Measurements from ENCODE around the gene MAP2K2. TPM values are rescaled to one million over a fixed set of nuclear protein-coding genes. Genes with fewer than 3 reads are reported as not detected.

The MAP2K2 gene
- total and polyA plus RNA-seq, 9 of the 15 experiments (the other 6 are each of a cell fraction or from before 2014, with no cell fraction given) = 1.0 to 151 (median 58.3) TPM

GRCh38 chr19:4059891-4060620 is 63.9 kb downstream of the MAP2K2 start (continued):
- TF ChIP-seq HSF4 (CRISPR knock-in tag; IDR thresholded peaks at IDR 0.05; ENCODE audit: borderline replicate concordance) = 0 out of 2 replicates have a peak, but pooled peaks have one; percentile 16
- TF ChIP-seq BRF1 (IDR thresholded peaks at IDR 0.05; ENCODE audit: borderline replicate concordance, extremely low read depth, insufficient read length) = no peak
- TF ChIP-seq IRF2 (CRISPR knock-in tag; IDR thresholded peaks at IDR 0.05) = no peak
- TF ChIP-seq KDM1A (IDR thresholded peaks at IDR 0.05) = peak in 1 of 2 experiments; percentile 43; a peak in 1 of 4 replicates
- TF ChIP-seq BRD9 (IDR thresholded peaks at IDR 0.05; ENCODE audit: low read depth, partially characterized antibody) = peak; percentile 99
- TF ChIP-seq ZFP36 (IDR thresholded peaks at IDR 0.05; ENCODE audit: low read depth, low read length, partially characterized antibody) = peak; percentile 86
- peak; percentile 88 for TF ChIP-seq BCOR (IDR thresholded peaks at IDR 0.05)
- no peak for TF ChIP-seq ILF3 (IDR thresholded peaks at IDR 0.05; ENCODE audit: borderline replicate concordance)
- TF ChIP-seq, protein P1, sequence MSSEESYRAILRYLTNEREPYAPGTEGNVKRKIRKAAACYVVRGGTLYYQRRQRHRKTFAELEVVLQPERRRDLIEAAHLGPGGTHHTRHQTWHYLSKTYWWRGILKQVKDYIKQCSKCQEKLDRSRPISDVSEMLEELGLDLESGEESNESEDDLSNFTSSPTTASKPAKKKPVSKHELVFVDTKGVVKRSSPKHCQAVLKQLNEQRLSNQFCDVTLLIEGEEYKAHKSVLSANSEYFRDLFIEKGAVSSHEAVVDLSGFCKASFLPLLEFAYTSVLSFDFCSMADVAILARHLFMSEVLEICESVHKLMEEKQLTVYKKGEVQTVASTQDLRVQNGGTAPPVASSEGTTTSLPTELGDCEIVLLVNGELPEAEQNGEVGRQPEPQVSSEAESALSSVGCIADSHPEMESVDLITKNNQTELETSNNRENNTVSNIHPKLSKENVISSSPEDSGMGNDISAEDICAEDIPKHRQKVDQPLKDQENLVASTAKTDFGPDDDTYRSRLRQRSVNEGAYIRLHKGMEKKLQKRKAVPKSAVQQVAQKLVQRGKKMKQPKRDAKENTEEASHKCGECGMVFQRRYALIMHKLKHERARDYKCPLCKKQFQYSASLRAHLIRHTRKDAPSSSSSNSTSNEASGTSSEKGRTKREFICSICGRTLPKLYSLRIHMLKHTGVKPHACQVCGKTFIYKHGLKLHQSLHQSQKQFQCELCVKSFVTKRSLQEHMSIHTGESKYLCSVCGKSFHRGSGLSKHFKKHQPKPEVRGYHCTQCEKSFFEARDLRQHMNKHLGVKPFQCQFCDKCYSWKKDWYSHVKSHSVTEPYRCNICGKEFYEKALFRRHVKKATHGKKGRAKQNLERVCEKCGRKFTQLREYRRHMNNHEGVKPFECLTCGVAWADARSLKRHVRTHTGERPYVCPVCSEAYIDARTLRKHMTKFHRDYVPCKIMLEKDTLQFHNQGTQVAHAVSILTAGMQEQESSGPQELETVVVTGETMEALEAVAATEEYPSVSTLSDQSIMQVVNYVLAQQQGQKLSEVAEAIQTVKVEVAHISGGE (CRISPR knock-in tag; IDR thresholded peaks at IDR 0.05) = 0 out of 6 replicates have a peak, but pooled peaks of 1 of the 3 experiments have one; percentile 33
- TF ChIP-seq SP1 (CRISPR knock-in tag; IDR thresholded peaks at IDR 0.05) = peak; percentile 41; the same call in 1 of the 2 replicates
- TF ChIP-seq CBFB (CRISPR knock-in tag; IDR thresholded peaks at IDR 0.05) = no peak
- TF ChIP-seq HNRNPK (IDR thresholded peaks at IDR 0.05; ENCODE audit: low read depth, low read length, poor library complexity, severe bottlenecking) = no peak
- TF ChIP-seq MCM2 (IDR thresholded peaks at IDR 0.05; ENCODE audit: low read depth) = no peak
- peak; percentile 83 for TF ChIP-seq ADNP (tag; IDR thresholded peaks at IDR 0.05)
- no peak for TF ChIP-seq NR2F6 (CRISPR knock-in tag; IDR thresholded peaks at IDR 0.05)
- TF ChIP-seq HDAC1 (IDR thresholded peaks at IDR 0.05) = peak in 1 of 2 experiments; percentile 22; a peak in 1 of 4 replicates
- no peak for TF ChIP-seq LARP7 (IDR thresholded peaks at IDR 0.05)
- TF ChIP-seq POLR2G (IDR thresholded peaks at IDR 0.05; ENCODE audit: low read depth, low read length) = peak; percentile 67
- no peak for TF ChIP-seq RNF219 (CRISPR knock-in tag; IDR thresholded peaks at IDR 0.05)
- no peak for TF ChIP-seq HIVEP1 (CRISPR knock-in tag; IDR thresholded peaks at IDR 0.05)
